Activated CD8-positive, alpha-beta memory T cell treated with anti-CD3 and anti-CD28 coated beads, Interleukin-2, amount 50 U/mL, for 1 hour (primary cell): ENCODE data around the gene GAA.

Source experiments
- DNase-seq: peaks from one replicate; pipeline ENCODE4 v3.0.0-alpha.2; 2020; ENCODE audit errors: extremely low read depth

Gene GAA

DNA sequence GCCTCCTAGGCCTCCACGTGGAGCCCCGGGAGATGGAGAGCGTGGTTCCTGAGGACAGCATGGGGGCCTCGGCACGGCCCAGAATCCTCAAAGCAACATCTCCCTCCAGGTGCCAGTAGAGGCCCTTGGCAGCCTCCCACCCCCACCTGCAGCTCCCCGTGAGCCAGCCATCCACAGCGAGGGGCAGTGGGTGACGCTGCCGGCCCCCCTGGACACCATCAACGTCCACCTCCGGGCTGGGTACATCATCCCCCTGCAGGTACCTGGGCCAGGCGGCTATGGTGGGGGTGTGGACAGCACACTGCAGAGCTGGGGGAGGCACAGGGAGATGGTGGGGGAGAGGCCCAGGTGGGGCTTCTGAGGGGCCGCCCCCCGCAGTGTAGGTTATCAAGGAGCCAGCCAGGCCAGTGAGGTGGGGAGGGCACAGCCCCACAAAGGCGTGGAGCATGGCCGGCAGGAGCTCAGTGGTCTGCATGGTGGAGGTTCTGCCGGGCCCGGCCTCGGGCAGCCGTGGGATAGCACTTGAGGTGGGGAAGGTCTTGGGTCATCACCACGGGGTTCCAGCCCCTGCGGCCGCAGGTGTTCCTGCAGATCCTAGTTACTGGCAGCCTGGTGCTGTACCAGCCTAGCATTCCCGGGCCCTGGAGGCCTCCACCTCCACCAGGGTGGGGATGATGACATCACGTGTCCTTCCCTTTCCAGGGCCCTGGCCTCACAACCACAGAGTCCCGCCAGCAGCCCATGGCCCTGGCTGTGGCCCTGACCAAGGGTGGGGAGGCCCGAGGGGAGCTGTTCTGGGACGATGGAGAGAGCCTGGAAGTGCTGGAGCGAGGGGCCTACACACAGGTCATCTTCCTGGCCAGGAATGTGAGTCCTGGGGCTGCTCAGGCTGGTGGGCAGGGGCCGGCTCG lies 16.4 kb downstream of the GAA start:
- no peak for DNase-seq

DNA sequence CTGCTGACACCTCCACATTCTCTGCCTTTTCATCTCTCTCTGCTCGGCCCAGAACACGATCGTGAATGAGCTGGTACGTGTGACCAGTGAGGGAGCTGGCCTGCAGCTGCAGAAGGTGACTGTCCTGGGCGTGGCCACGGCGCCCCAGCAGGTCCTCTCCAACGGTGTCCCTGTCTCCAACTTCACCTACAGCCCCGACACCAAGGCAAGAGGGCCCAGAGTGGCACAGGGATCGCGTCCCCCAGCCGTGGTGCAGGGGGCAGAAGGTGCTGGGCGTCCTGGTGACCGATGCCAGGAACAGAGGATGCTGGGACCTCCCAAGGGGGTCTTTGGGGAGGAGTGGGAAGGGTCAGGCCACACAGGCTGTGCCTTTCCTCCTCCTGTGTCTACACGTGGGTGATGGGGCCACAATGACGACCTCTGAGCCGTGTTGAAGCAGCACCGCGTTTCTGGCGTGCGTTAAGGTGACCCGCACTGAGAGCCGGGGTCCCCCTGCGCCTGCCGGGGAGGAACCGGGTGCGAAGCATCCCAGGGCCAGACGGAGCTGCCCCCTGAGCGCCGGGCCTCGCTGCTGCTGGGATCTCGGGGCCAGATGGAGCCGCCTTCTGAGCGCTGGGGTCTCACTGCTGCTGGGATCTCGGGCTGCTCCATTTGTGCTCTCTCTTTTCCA lies 17.4 kb downstream of the GAA start:
- DNase-seq = no peak

DNA sequence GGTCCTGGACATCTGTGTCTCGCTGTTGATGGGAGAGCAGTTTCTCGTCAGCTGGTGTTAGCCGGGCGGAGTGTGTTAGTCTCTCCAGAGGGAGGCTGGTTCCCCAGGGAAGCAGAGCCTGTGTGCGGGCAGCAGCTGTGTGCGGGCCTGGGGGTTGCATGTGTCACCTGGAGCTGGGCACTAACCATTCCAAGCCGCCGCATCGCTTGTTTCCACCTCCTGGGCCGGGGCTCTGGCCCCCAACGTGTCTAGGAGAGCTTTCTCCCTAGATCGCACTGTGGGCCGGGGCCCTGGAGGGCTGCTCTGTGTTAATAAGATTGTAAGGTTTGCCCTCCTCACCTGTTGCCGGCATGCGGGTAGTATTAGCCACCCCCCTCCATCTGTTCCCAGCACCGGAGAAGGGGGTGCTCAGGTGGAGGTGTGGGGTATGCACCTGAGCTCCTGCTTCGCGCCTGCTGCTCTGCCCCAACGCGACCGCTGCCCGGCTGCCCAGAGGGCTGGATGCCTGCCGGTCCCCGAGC lies 17.9 kb downstream of the GAA start:
- no peak for DNase-seq

DNA sequence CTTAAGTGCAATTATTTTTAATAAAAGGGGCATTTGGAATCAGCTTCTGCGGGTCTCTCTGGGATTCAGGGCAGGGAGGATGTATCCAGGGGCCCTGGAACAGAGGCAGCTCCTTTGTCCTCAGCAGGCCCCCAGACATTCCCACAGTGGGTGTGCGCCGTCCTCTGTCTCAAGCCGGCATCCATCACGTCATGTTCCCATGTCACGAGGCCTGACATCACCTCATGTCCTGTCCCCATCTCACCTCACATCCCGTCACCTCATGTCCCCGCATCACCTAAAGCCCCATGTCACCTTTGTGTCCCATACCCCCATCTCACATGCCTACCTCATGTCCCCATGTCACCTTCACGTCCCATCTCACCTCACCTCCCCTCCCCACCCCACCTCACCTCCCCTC lies 18.5 kb downstream of the GAA start:
- DNase-seq = no peak

DNA sequence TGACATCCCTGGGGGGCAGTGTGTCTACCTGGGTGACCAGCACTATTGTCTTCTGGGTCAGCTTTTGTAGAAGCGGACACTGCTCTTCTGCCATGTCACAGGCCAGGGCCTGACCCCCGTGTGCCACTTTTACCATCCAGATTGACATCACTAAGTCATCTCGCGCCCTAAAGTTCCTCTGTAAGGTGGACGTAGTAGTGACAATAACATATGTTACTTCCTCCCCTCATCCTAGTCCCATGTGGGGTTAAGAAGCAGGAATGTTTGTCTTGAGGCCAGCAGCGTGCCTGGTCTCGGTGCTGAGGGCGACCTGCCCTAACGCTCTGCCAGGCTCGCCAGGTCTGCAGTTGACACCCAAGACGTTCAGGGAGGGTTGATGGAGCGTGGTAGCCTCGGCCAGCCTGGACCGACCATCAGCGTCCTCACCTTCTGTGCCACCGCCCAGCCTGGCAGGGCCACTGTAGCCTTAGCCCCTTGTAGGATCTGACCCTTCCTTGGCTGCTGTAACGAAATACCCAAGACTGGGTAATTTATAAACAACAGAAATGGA lies 20.7 kb downstream of the GAA start:
- DNase-seq = no peak

DNA sequence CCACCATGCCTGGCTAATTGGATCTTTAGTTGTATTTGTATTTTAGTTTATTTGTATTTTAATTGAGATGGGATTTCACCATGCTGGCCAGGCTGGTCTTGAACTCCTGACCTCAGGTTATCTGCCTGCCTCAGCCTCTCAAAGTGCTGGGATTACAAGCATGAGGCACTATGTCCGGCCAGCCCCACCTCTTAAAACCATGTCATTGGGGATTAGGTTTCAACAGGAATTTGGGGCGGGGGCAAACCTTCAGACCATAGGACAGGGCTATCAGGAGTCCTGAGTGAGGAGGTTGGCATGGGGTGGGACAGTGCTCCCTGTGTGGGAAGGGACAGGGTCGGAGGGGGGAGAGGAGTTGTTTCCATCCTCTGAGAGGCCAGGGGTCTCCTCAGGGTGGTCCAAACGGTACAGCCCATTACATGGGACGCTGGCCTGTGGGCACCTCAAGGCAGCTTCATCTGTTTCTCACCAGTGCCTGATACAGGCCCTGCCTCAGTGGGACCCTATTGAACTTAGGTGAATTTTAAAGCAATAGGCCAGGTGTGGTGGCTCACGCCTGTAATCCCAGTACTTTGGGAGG lies 21.6 kb downstream of the GAA start:
- DNase-seq = no peak

DNA sequence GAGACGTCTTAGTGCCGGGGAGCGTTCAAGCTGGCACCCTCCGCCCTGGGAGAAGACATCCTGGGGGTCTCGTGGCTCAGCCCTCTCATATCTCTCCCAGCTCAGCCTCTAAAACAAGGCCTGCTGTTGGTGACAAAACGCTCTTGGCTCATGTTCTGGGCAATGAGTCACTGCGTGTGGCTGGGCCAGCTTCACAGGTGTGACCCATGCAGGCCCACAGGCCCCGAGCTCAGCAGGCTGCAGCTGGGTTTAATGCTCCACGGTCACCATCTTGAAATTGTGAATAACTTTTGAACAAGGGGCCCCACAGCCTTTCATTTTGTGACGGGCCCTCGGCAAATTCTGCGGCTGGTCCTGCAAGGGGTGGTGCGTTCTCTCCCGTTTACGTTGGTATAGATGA lies 22.4 kb downstream of the GAA start:
- DNase-seq = no peak

DNA sequence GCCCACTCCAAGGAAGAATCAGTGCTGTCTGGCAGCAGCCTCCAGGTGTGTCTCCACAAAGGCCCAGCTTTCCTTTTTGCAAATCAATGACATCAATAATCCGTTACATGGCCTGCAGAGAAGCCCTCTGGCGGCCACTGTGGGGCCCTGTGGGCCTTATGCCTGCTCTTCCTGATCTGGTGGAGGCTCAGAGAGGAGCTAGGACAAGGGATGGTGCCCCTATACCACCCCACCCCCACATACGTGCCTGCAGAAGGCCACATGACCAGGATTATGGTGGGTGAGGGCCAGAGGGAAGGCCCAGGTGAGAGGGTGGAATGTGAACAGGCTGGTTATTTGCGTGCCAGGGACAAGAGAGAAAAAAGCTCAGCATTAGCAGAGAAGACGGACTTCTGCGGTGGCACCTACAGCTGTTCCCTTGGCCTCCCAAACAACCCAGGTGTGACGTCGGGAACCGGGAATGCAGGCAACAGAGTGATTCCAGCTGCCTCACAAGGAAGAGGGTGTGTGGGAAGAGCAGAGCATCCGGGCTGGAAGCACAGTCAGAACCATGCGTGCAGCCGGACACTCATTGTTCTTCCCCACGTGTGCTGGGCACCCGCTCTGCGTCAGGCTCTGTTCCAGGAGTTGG lies 23.1 kb downstream of the GAA start:
- no peak for DNase-seq

DNA sequence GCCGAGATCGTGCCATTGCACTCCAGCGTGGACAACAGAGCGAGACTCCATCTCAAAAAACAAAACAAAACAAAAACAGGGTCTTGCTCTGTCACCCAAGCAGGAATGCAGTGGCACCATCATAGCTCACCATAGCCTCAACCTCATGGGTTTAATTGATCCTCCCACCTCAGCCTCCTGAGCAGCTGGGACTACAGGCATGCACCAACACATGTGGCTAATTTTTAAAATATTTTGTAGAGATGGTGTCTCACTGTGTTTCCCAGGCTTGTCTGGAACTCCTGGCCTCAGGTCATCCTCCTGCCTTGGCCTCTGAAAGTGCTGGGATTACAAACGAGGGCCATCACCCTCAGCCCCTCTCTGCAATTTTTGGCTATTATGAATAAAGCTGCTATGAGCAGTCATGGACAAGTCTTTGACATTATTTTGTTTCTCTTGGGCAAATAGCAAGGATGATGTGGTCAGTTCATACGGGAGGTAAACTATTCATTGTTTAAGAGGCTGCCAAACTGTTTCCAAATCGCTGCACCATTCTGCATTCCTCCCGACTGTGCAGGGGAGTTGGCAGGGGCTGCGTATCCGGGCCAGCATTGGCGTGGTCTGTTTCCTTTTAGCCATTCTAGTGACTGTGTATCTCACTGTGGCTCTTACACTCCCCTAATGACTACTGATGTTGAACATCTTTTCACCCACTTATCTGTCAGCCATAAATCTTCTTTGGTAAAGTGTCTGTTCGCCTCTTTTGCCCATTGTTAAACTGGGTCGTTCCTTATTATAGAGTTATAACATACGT lies 24.5 kb downstream of the GAA start:
- DNase-seq = no peak

DNA sequence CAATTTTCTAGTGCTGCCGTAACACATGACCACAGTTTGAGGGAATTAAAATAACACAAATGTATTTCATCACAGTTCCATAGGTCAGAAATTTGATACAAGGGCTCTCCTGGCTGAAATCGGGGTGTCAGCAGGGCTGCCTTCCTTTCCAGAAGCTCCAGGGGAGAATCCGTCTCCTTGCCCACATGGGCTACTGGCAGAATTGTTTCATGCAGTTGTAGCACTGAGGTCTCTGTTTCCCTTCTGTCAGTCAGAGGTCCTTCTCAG lies 25.0 kb downstream of the GAA start:
- no peak for DNase-seq

DNA sequence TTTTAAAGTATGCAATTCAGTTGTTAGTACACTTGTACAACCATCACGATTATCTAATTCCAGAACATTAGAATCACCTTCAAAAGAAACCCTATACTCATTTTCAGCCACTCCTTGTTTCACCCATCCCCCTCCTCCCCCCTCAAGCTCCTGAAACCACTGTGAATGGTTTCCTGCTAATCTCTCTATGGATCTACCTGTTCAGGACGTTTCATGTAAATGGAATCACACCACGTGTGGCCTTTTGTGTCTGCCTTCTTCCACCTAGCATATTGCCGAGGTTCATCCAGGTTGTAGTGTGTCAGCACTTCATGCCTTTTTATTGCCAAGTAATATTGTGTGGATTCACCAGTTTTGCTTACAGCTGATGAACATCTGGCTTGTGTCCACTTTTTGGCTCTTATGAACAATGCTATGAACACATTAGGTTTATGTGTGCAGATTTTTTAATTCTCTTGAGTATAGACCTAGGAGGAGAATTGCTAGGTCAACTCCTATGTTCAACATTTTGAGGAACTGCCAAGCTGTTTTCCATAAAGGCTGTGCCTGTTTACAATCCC lies 27.7 kb downstream of the GAA start:
- DNase-seq = no peak

DNA sequence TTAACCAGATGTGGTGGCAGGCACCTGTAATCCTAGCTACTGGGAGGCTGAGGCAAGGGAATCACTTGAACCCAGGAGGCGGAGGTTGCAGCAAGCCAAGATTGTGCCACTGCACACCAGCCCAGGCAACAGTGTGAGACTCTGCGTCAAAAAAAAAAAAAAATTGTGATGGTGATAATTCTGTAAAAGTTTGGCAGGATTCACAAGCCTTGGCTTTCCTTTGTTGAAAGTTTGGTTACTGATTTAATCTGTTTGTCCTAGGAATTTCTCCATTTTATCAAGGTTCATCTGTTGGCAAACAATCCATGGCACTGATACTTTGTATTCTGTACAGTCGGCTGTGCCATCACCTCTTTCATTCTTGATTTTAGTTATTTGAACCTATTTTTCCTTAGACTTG lies 29.6 kb downstream of the GAA start:
- no peak for DNase-seq

DNA sequence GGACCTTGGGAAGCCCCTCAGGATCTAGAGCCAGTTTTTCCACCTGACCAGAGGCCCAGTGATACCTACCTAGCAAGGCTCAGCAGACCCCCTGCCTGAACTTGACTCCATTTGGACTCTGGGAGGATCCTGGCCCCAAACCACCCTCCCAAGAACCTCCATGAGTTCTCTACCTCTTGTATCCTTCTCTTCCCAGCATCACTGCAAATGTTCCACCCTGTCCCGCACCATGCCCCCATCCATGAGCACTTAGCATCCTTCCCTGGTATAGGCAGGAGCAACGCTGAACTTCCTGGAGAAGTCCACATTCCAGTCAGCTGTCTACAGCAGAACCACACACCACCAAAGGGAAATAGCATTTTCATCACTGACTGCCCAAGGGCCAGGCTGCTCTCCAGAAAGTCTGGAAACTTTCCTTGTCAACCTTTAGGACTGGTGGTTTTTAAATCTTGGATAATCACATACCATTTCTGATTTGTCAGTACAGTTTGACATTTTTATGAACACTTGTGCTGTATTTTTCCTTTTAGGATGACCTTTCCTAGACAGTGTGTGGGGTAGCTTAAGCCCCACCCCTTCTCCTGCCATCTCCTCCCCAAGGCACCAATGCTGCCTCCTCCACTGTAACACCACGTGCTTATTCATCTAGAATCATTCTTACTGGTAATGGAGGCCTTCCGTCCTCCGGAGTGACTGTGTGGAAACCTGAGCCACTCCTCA lies 31.7 kb downstream of the GAA start:
- no peak for DNase-seq

DNA sequence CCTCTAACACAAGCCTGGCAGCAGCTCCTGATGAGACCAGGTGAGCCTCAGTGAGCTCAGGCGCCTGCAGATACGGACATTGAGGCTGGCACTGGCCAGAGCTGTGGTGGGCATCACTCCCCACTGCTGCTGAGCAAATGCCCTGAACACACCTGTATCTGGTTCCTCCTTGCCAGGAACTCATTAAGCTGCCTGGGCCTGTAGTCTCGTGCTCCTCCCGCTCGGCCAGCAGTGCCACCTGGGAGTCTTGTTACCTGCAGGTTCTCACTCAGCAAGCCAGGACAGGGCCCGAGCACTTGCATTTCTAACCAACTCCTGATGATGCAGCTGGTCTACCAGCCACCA lies 32.2 kb downstream of the GAA start:
- DNase-seq = no peak

DNA sequence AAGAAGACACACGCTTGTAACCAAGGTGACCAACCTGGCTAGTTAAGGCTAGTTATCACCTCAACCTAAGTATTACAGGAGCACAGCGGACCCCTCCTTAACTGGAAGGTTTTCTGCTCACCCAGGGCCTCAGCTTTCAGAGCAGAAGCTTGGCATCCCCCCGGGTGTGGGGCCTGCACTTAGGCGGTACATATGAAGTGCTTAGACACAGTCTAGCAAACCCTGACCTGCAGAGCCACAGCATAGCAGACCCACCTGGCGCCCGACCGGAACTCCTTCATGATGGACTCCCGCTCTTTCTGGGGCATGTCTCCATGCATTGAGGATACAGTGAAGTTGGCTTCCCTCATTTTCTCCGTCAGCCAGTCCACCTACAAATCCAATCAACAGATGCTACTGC lies 35.8 kb downstream of the GAA start:
- DNase-seq = no peak

DNA sequence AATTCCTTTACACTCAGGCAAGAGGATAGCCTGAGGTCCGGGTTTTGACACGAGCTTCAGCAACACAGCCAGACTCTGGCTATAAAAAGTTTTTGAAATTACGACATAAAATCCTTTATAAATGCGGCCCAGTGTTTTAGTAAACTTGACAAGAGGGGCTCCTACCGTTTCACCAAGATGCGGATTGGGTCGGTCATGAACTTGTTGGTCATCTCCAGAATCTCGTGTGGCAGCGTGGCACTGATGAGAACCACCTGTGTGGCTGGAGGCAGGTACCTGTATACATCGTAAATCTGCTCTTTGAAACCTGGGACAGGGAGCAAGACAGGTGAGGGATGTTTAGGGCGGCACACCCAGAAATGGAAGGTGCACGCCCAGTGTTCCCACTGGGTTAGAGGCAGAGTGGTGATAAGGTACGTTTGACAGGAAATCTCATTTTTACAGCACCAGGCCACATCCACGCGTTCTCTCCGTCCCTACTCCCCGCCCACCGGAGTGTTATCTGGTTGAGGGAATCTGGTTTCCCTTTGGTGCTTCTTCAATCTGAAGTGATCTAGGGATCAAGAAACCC lies 37.6 kb downstream of the GAA start:
- DNase-seq = no peak

DNA sequence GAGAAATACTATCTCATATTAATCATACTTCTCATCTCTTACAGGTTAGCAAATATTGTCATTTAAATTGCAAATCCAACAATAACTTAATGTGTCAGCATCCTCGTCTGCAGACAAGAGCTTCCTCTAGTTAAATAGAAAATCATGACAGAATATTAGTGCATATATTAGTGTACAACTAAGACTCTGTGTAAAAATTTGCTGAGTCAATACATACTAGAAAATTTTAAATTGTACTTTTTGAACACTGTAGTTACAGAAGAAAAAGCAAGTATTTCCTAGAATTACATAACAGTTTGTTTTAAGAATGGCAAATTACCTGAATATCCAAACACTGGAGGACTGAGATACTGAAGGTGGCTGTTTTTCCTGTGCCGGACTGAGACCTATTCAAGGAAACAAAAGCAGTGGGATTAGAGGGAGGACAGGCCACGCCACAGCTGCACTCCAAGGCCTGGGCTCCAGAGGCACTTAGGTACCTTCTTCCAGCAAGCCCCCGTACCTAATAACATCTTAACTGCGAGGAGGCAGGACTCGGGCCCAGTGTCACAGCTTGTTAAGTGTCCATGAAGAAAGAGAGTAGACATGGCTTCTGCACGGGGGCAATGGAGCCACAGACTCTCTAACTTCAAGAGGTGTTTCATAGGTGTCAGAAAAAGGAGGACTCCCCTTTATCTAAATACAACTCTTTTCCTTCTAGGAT lies 40.2 kb downstream of the GAA start:
- no peak for DNase-seq

DNA sequence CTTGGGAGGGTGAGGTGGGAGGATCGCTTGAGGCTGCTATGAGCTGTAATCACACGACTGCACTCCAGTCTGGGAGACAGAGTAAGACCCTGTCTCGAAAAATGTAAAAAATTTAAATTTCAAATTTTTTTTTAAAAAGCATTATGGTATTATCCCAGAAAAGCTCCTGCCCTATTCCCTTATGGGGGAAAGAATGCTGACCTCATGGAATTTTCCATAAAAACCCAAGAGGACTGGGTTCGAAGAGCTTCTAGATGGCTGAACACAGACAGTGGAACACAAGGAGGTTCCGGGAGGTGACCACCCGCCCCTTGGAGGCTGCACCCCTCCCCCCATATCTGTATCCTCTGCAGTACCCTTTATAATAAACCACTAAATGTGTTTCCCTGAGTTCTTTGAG lies 41.5 kb downstream of the GAA start:
- no peak for DNase-seq
